NCI-H187 (cell line): ENCODE measurements around the gene SERPINB6.
"Not testable (repeated sequence)": the region's sequence is repeated elsewhere in the genome, so short reads cannot be mapped to it uniquely, and the experiment has no call there.

ENCODE experiments used
- DNase-seq, 2 experiments: peaks; one replicate each; lab custom pipeline; 2025; lab: John Stamatoyannopoulos, UW

SERPINB6 gene

DNA sequence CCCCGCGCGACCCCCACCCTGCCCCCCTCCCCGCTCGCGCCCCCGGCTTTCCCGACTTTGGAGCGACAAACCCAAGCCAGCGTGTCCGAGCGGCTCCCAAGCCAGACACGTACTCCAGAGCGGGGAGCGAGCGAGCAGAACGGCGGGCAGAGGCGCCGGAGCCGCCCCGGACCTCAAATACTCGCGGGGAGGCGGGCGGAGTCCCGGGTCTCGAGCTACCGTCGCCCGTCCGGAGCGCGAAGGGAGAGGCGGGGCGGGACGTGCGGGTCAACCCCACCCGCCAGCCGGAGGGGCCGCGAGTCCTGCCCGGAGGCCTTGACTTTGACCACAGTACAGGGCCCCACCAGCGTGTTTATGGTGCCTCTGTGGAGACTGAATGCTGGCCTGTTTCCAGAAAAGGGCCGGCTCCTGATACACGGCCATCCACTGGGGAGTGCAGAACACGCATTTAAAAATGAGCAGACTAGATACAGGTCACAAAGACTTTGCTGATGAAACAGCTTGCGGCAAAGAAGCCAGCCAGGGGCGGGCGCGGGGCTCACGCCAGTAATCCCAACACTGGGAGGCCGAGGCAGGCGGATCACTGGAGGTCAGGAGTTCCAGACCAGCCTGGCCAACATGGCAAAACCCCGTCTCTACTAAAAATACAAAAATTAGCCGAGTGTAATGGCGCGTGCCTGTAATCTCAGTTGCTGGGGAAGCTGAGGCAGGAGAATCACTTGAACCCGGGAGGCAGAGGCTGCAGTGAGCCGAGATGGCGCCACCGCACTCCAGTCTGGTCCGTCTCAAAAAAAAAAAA is at the start of gene SERPINB6:
TSS of gene SERPINB6 (minus strand) at position 148 of the 799 bp plus-strand sequence. CDS start 12,235 bp downstream, outside the sequence.
- no peak for DNase-seq

DNA sequence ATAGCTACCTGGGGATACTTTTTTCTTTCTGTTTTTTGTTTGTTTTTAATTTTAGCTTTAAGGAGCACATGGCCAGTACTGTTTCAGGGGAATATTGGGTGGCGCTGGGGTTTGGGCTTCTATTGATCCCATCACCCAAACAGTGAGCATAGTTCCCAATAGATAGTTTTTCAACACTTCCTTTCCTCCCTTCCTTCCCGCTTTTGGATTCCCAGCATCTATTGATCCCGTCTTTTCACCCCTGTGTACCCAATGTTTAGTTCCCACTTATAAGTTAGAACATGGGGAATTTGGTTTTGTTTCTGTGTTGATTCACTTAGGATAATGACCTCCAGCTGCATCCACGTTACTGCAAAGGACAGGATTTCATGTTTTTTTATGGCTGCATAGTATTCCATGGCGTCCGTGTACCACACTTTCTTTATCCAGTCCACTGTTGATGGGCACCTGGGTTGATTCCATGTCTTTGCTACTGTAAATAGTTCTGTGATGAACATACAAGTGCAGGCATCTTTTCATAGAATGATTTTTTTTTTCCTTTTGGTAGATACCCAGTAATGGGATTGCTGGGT is 48.5 kb upstream of the SERPINB6 start:
- DNase-seq = no peak

DNA sequence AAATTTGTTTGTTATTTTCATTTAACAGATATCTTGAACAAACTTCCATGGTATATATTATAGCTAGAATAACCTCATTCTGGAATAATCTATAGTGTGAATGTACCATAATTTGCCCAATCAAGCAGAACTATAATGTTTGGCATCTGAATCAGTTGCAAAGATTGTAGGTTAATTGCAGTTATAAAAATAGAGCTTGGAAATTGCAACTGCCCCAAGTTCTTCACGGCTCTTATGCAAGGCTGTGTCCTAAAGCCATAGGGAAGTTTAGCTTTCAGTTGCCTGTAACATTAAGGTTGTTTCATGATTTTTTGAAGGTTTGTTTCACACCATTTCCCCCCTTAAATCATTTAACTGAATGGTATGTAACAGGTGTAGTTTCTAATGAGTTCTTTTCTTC is 47.7 kb upstream of the SERPINB6 start:
- DNase-seq = no peak

DNA sequence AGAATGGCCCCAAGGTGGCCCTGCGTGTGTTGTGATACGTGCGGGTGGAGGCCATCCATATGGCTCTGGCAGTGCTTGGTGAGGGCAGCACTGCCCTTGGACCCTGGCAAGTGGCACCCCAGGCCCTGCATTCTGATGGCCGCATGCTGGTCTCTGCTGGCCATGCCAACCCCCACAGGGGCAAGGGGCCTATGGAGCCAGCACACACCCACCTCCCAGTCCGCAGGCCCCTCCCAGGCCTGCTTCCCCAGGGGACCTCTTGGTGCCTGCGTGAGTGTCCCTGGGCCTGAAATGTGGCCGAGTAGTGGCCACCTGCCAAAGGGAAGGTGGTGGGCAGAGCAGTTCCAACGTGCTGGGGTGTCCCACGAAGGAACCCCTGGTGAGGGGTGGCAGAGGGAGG is 45.9 kb upstream of the SERPINB6 start:
- no peak for DNase-seq

DNA sequence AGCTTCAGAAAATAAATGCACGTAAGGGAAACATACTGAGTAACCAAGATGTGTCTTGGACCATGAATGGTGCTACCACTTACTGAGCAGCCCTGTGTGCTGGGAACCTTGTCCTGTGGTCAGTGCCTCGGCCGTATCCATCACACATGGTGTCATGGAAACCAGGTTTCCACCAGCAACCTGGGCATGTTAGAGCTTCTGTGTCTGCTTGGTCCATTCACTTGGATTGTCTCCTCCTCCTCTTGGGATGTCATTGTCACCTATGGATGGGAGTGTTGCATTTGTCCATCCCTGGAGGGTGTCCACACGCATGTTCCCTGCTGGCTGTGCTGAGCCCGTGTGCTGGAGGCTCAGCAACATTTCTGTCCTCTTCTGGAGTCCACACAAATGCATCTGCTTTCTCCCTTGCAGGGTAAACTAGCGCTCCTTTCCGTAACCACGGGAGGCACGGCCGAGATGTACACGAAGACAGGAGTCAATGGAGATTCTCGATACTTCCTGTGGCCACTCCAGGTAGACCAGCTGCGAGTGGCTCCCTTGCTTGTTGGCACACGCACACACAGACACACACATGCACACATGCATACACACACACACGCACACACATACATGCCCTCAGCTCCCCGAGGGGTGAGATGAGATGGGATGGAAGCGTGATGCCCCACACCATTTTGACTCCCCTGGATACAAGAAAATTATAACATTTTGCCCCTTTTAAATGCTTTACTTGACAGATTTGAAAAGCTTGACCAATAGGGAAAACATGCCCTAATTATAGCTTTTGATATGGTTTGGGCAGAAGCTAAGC is 45.3 kb upstream of the SERPINB6 start:
- no peak for DNase-seq

DNA sequence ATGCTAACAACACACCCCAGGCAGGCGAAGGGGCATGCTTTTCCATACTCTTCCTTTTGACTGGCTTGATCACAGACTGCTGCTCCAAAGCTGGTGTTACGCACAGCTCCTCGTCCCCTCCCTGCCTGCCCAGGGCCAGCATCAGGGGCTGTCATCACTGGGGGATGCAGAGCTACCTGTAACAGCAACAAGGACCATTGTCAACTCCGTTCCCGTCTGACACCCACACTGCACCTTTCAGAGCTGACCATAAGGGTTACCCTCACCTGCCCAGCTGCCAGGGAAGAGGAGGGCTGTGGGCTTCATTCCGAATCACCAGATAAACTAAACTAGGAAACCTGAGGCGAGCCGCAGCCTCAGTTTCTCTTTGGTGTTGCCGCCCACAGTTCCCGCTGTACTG is 43.8 kb upstream of the SERPINB6 start:
- DNase-seq = no peak

DNA sequence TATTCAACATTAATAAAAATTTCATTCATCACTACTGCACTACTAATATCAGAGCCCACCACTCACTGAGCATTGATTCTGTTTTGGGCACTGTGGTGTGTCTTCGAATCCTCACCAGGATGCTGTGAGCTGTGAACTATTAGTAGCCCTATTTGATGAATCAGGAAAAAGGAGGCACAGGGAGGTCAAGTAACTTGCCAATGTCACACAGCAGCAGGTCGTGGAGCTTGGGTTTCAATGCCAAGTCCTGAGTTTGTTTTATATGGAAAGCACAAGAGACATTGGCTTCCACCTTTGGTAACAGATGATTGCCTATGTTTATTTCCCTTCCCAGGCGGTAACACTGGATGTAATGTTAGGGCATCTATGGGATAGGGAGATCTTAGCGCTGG is 43.3 kb upstream of the SERPINB6 start:
- DNase-seq = no peak

DNA sequence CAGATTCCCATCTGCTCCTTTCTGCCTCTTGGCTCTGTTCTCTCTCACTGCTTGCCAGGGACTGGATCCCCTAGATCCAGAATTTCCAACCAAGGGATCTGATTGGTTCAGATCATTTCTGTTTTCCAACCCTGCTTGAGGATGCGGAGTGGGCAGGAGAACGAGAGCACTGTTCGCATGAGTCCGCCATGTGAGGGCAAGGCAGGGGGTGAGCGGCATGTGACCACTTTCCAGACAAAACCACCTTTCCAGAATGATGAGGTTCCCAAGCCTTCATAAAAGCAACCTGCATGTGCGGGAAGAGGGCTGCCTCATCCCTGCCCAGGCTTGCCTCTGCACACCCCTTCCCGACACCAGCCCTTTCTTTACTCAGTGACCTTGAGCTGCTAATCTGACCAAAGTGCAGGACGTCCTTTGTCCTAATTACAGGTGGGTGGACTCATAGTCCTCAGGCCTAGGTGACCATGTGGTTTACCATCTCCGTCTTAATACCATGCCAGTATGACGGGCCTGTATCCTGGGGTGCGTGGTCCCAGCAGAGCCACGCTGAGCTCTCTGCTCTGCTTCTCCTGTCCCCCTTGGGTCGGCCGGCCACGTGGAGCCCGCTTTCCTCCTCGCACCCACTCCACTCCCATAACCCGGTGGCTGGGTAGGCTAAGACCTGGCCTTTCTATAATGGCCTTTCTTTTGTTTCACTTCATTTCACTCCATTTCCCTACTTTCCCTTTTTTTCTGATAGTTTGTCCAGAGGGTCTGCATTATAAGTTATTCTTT is 42.7 kb upstream of the SERPINB6 start:
- DNase-seq = no peak

DNA sequence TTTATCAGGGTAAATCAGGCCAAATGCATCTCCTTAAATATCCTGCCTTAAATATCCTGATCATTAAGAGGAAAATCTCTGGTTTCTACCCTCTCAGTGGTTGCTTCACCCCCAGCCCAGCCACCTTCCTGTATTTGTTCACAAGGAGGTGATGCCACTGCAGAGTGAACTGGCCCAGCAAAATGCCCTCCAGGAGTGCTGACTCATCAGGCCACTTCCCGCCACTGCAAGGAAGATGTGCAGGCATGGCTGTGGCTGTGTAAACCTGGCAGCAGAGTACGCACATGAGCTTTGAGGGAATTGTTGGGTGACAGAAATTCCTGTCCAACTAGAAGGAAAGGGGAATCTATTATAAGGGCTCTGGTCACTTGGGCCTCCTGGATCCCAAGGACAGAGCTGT is 42.1 kb upstream of the SERPINB6 start:
- DNase-seq = no peak

DNA sequence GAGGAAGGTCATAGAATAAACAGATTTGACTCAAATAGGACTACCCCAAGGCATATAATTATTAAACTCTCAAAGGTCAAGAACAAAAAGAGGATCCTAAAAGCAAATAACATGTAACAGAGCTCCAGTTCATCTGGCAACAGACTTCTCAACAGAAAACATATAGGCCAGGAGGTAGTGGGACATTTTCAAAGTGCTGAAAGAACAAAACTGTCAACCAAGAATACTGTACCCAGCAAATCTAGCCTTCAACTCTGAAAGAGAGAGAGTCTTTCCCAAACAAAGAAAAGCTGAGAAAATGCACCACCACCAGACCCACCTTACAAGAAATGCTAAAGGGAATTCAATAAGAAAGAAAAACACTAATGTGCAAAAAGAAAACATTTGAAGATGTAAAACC is 40.2 kb upstream of the SERPINB6 start:
- DNase-seq = no peak

DNA sequence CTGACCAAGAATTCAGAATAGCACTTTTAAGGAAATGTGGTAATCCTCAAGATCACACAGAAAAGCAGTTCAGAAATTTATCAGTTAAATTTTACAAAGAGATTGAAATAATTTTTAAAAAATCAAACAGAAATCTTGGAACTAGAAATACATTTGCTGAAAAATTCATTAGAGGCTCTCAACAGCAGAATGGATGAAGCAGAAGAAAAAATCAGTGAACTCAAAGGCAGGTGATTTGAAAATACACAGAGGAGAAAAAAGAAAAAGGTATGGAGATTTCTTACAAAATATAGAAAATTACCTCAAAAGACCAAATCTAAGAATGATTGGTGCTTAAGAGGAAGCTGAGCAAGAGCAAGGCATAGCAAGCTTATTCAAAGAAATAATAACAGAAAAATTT is 39.8 kb upstream of the SERPINB6 start:
- DNase-seq = no peak

DNA sequence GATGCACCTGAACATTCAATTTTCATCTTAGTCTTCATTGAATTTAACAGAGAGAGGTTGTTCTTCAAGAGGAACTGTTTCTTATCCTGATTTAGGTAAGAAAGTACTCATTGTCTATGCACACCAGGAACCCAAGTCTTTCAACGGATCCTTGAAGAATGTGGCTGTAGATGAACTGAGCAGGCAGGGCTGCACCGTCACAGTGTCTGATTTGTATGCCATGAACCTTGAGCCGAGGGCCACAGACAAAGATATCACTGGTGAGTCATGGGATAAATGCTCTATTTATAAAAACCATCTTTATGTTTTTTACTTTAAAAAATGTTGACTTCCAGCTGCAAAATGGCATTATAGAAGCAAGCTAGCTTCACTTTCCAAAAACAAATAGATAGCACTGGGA is 38.6 kb upstream of the SERPINB6 start:
- DNase-seq = no peak

DNA sequence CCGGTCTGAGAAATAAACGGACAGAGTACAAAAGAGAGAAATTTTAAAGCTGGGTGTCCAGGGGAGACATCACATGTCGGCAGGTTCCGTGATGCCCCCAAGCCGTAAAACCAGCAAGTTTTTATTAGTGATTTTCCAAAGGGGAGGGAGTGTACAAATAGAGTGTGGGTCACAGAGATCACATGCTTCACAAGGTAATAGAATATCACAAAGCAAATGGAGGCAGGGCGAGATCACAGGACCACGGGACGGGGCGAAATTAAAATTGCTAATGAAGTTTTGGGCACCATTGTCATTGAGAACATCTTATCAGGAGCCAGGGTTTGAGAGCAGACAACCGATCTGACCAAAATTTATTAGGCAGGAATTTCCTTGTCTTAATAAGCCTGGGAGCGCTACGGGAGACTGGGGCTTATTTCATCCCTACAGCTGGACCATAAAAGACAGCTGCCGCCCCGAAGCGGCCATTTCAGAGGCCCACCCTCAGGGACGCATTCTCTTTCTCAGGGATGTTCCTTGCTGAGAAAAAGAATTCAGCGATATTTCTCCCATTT is 37.4 kb upstream of the SERPINB6 start:
- DNase-seq = not testable (repeated sequence)

DNA sequence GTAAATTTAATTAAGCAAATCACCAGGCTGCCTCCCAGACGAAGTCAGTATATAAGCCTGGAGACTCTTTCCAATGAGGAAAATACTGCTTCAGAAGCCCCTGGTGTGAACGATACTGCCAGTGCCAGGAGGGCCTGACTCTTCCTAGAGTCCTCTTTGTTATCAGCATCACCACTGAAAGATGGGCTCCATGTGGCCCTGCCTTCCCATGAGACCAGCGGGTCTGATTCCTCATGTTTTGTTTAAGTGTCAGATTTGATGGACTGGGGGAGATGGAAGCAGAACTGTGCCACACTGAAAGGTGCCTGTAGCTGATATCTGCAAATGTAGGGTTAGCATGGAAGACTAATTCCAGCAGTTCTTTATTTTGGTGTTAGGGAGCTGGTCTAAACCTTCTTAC is 36.2 kb upstream of the SERPINB6 start:
- DNase-seq = no peak

DNA sequence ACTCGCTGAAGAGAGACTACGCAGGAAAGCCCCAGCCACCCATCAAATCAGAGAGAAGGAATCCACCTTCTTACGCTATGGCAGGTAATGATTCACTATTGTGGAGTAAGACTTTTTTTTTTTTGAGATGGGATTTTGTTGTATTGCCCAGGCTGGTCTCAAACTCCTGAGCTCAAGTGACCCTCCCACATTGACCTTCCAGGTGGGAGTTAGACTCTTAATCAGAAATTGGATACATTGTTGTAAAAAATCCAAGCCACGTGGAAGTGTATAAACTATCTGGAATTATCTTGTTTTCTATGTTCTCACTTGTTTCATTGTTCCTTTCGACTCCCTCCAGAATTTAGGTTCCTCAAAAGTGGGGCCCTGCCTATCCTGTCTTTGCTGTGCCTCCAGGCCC is 35.1 kb upstream of the SERPINB6 start:
- no peak for DNase-seq

DNA sequence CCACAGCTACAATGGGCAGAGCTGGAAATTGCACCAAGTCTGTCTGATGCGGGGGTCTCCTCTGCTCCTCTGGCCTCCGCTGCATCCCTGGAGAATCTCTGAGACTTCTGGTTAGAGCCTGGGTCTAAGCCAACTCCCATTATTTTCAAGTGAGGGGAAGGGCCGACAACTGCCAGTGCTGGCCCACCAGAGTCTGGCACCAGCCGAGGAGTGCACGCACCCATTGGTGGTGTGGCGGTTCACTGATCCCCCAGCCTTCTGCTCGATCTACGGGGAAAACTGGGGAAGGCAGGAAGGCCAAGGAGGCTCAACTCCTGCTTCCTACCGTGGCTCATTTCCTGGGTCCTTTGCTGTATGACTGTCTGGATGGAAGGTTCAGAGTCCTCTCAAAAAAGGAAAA is 34.5 kb upstream of the SERPINB6 start:
- DNase-seq = no peak

DNA sequence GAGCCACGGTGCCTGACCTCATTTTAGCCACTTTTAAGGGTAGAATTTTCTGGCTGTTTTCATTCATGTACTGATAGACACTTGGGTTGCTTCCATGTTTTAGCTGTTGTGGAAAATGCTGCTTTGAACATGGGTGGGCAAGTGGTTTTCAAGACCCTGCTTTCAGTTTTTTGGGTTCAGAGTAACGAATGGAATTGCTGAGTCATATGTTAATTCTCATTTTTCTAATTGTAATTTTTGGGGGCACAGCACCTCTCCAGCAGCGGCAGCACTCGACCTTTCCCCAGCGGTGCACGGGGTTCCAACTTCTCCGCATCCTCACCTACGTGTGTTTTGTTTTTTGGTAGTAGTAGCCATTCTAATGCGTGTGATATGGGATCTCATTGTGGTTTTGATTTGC is 33.7 kb upstream of the SERPINB6 start:
- no peak for DNase-seq

DNA sequence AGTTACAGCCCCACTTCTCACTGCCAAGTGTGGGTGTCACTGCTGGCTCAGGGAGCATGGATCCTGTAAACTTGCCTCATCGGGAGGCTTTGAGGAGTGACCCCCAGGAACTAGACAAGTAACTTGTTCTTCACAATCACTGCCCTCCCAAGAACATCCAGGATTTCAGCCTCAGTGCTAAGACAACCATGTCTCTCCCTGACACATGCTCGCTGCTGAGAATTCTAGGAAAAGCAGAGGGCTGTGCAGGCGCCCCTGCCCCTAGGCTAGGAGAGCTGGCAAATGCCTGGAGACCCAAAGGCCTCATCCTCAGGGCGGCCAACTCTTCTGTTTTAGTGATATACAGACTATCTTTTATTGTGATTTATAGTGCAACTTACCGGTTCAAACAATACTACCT is 31.9 kb upstream of the SERPINB6 start:
- DNase-seq = not testable (repeated sequence)

DNA sequence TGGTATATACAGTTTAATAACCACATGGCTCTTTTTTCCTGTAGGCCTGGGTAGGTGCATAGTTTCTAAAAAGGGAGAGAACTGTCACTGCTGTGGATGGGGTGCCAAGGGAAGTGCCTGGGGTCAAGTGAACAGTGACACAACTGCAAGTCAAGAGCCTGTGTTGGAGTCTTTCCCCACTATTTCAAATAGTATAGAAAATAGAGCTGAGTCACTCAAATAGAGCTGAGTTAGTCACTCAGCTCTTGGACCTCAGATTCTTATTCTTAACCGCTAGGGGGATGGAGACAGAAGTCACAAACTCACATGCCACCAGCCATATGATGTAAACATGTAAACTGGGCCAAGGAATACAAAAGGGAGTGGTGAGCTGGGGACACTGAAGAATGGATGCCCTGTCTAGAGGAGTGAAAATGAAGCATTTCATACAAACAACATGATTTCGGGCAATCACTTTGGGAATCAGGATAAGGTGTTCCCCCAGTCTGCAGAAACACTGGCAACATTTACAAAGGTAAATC is 30.5 kb upstream of the SERPINB6 start:
- DNase-seq = no peak

DNA sequence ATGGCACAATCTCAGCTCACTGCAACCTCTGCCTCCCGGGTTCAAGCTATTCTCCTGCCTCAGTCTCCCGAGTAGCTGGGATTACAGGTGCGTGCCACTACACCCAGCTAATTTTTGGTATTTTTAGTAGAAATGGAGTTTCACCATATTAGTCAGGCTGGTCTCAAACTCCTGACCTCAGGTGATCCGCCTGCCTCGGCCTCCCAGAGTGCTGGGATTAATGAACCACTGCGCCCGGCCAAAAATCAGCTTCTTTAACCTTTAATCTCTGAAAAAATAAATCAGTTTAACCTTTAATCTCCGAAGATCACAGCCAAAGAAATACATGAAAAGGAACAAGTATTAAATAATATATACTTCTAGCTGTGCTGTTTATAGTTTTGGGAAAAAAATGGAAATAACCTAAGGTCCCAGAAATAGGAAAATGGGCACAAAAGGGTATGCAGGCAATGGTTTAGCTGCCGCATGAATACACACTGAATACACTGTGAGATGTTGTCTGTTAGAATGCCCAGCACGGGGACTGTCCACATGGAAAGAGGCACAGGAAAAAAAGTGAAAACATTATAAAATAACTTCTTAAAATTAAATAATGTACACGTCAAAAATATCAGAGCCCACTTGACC is 29.9 kb upstream of the SERPINB6 start:
- DNase-seq = no peak
